Lower leg skin (tissue), 3 donors: ENCODE measurements around the gene GATB.

Experiments
- CTCF ChIP-seq, 3 donors: fragments of 450-650 bp; IDR thresholded peaks; one replicate each; pipeline ENCODE4 v1.5.1; 2016; ENCODE audit warnings: antibody characterized with exemption in 3 of 3, mild to moderate bottlenecking in 3 of 3, moderate library complexity in 2 of 3
- POLR2A ChIP-seq, 2 donors: fragments of 450-650 bp; IDR thresholded peaks; one replicate each; pipeline ENCODE4 v1.6.1; 2016 to 2017; ENCODE audit warnings: antibody characterized with exemption in 2 of 2, mild to moderate bottlenecking in 1 of 2, moderate library complexity in 1 of 2

GRCh38 chr4:151788021-151788420, 27.2 kb upstream of the GATB start:
- TF ChIP-seq CTCF (IDR thresholded peaks at IDR 0.05): no peak
- TF ChIP-seq POLR2A (IDR thresholded peaks at IDR 0.05): no peak
